Osteoblast (primary cell): ENCODE results near the gene TNS4. TPM values are rescaled to one million over a fixed set of nuclear protein-coding genes. Genes with fewer than 3 reads are reported as not detected.

Experiments used
- DNase-seq: peaks from one replicate; pipeline ENCODE4 v3.0.0; 2011; ENCODE audit warnings: low spot score, mixed read lengths; ENCODE audit not compliant: insufficient read length; ENCODE audit errors: missing footprints
- H2AFZ ChIP-seq: 2 replicates; pipeline ENCODE4 v1.6.0; 2011; ENCODE audit warnings: mild to moderate bottlenecking, low read length
- H3K27ac ChIP-seq: 2 replicates; pipeline ENCODE4 v1.5.1; 2011; ENCODE audit warnings: mild to moderate bottlenecking, low read depth, low read length, moderate library complexity
- H3K27me3 ChIP-seq: 2 replicates; pipeline ENCODE4 v1.6.0; 2012; ENCODE audit warnings: mild to moderate bottlenecking, control low read depth, inconsistent platforms, low read length, moderate library complexity; ENCODE audit not compliant: insufficient read depth
- H3K36me3 ChIP-seq: 2 replicates; pipeline ENCODE4 v1.5.1; 2011; ENCODE audit warnings: mild to moderate bottlenecking, low read length, control low read depth, moderate library complexity; ENCODE audit not compliant: insufficient read depth
- H3K4me1 ChIP-seq: 2 replicates; pipeline ENCODE4 v1.5.1; 2011; ENCODE audit warnings: mild to moderate bottlenecking, low read length, control low read depth, moderate library complexity; ENCODE audit not compliant: insufficient read depth
- H3K4me2 ChIP-seq: 2 replicates; pipeline ENCODE4 v1.6.0; 2011; ENCODE audit warnings: mild to moderate bottlenecking, low read length; ENCODE audit not compliant: insufficient read depth
- H3K4me3 ChIP-seq: fragments of 200-600 bp; sonication (generic); 3 replicates; pipeline ENCODE4 v1.5.1; 2012; ENCODE audit warnings: mild to moderate bottlenecking, low read length, inconsistent platforms; ENCODE audit not compliant: insufficient read depth
- H3K79me2 ChIP-seq: 2 replicates; pipeline ENCODE4 v1.6.0; 2012; ENCODE audit warnings: mild to moderate bottlenecking, low read length, control low read depth, inconsistent platforms; ENCODE audit not compliant: insufficient read depth
- H3K9me3 ChIP-seq: 2 replicates; pipeline ENCODE4 v1.5.1; 2011; ENCODE audit warnings: low read depth, low read length, control low read depth
- H4K20me1 ChIP-seq: 2 replicates; pipeline ENCODE4 v1.6.0; 2012; ENCODE audit warnings: mild to moderate bottlenecking, low read length, control low read depth; ENCODE audit not compliant: insufficient read depth
- CTCF ChIP-seq: IDR thresholded peaks from 2 replicates; pipeline ENCODE4 v1.5.1; 2011; ENCODE audit warnings: mild to moderate bottlenecking, low read depth, low read length, moderate library complexity; ENCODE audit errors: extremely low read depth
- total RNA-seq: library from RNA; depleted of rRNA; stranded (reverse); fragments of >200 nt; gene quantifications from 2 replicates; pipeline ENCODE4 v1.2.3, GENCODE V29; 2012

The TNS4 gene
- total RNA-seq, 1 donor = under 0.01 TPM

- no peaks in the 10 kb centered on the region for H4K20me1 ChIP-seq
- H3K79me2 ChIP-seq = no peaks in the 10 kb centered on the region
- peak overlapping the region; percentile 99 for H3K27ac ChIP-seq
- no peak overlapping the region for H3K4me2 ChIP-seq
- DNase-seq = no peak
- H3K27me3 ChIP-seq = no peaks in the 10 kb centered on the region
- H3K9me3 ChIP-seq = no peaks in the 10 kb centered on the region
- no peaks in the 10 kb centered on the region for H3K36me3 ChIP-seq
- peak overlapping the region; percentile 38 for H2AFZ ChIP-seq
- H3K4me1 ChIP-seq = peaks cover 64% of the 10 kb centered on the region
- H3K4me3 ChIP-seq = no peak overlapping the region
- TF ChIP-seq CTCF = no peak
Observed at GRCh38 chr17:40534371-40535189, 33.2 kb upstream of the TNS4 start.

GRCh38 chr17:40533896-40534295, 32.5 kb upstream of the TNS4 start:
- no peaks in the 10 kb centered on the region for H4K20me1 ChIP-seq
- no peak for DNase-seq
- no peaks in the 10 kb centered on the region for H3K36me3 ChIP-seq
- no peak for TF ChIP-seq CTCF
- H3K4me3 ChIP-seq = no peak overlapping the region
- peak overlapping the region; percentile 41 for H3K4me2 ChIP-seq
- peak overlapping the region; percentile 38 for H2AFZ ChIP-seq
- H3K9me3 ChIP-seq = no peaks in the 10 kb centered on the region
- H3K27ac ChIP-seq = peak overlapping the region; percentile 99
- no peaks in the 10 kb centered on the region for H3K27me3 ChIP-seq
- peaks cover 63% of the 10 kb centered on the region for H3K4me1 ChIP-seq
- H3K79me2 ChIP-seq = no peaks in the 10 kb centered on the region

- H3K27ac ChIP-seq = peak overlapping the region; percentile 99
- no peaks in the 10 kb centered on the region for H3K36me3 ChIP-seq
- DNase-seq = no peak
- H2AFZ ChIP-seq = peak overlapping the region; percentile 13
- H3K27me3 ChIP-seq = no peaks in the 10 kb centered on the region
- no peaks in the 10 kb centered on the region for H4K20me1 ChIP-seq
- no peak overlapping the region for H3K4me3 ChIP-seq
- peaks cover 53% of the 10 kb centered on the region for H3K4me1 ChIP-seq
- no peaks in the 10 kb centered on the region for H3K9me3 ChIP-seq
- H3K79me2 ChIP-seq = no peaks in the 10 kb centered on the region
- TF ChIP-seq CTCF = no peak
- H3K4me2 ChIP-seq = peak overlapping the region; percentile 2
Observed at GRCh38 chr17:40532520-40533253, 31.3 kb upstream of the TNS4 start.
